ENCODE measurements around the gene FES. TPM values are rescaled to one million over a fixed set of nuclear protein-coding genes. Genes with fewer than 3 reads are reported as not detected.

The FES gene
- total and polyA plus RNA-seq, 9 donors = 2.2 to 37.2 (median 24.8) TPM

DNA sequence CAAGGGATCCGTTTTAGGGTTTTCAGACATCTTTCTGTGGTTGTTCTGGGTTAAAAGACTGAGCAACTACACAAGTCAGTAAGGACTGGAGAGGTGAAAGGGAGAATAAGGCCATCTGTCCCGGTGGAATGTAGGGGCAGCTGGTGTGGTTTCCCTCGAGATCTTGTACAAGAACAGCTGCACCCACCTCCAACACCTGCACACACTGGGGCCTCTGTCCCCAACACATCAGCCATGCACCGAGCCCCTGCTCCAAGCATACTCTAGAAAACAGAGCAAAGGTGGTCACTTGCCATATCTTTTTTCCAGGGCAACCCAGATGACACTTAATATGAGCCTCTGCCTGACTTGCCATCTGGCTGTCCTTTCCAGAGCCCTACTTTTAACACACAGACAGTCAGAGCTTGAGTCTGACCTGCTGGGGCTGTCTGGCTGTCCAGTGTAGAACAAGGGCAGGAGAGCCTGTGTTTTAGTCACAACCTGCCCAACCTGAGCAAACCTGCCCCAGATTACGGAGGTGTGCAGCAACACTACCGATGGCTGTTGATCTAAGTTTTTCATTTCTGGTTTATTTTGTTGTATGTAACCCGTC lies 31.0 kb downstream of the FES start:
- intact Hi-C loops (cut with DNase I) = no loop called here

DNA sequence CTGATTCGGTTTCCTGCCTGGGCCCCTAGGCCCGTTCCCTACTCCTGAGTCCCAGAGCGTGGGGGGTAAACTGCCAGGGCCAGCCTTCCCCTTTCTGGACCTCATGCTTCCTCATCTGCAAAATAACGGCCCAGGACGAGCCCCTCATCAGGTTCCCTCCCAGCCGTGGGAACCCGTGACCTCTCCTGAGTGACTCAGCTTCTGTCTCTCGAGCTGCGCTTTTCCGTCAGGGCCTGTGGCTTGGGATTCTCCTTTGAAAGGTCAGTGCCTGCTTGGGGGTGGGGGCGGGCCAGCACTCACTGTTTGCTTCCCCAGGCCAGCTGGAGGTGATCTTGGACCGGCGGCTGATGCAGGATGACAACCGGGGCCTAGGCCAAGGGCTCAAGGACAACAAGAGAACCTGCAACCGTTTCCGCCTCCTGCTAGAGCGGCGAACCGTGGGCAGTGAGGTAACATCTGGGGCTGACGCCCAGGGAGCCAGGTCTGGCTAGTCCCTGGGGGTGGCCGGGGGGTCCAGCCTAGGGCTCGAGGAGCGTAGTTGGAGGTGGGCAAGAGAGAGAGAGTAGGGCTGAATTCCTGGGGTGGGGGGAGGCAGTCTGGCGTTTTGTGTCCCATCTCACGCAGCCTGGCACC lies 31.6 kb downstream of the FES start:
- peak in 3 of 5 donors; percentile 35 to 55 (median 54) for DNase-seq
- intact Hi-C loops (cut with DNase I) = no loop called here
- Histone ChIP-seq H3K4me3 (no peak overlapping the region), H3K4me1 (ENCODE audit: insufficient read depth) (no peaks in the 10 kb centered on the region), H3K9me3 (no peaks in the 10 kb centered on the region), H3K27me3 (no peaks in the 10 kb centered on the region), H3K27ac (no peak overlapping the region), H3K36me3 (no peaks in the 10 kb centered on the region)
- TF ChIP-seq, protein P1, sequence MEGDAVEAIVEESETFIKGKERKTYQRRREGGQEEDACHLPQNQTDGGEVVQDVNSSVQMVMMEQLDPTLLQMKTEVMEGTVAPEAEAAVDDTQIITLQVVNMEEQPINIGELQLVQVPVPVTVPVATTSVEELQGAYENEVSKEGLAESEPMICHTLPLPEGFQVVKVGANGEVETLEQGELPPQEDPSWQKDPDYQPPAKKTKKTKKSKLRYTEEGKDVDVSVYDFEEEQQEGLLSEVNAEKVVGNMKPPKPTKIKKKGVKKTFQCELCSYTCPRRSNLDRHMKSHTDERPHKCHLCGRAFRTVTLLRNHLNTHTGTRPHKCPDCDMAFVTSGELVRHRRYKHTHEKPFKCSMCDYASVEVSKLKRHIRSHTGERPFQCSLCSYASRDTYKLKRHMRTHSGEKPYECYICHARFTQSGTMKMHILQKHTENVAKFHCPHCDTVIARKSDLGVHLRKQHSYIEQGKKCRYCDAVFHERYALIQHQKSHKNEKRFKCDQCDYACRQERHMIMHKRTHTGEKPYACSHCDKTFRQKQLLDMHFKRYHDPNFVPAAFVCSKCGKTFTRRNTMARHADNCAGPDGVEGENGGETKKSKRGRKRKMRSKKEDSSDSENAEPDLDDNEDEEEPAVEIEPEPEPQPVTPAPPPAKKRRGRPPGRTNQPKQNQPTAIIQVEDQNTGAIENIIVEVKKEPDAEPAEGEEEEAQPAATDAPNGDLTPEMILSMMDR (IDR thresholded peaks at IDR 0.05) = no peak
- TF ChIP-seq POLR2A (IDR thresholded peaks at IDR 0.05) = no peak
- no peak for TF ChIP-seq EP300 (IDR thresholded peaks at IDR 0.05)
- WGBS, 3 donors = 64 to 71% (median 65%) methylated on average over 25 of the region's 25 CpGs

More for the DNA sequence above, 31.0 kb downstream of the FES start:
- no peak overlapping the region for H3K4me3 ChIP-seq
- no peaks in the 10 kb centered on the region for H3K36me3 ChIP-seq
- no peaks in the 10 kb centered on the region for H3K9me3 ChIP-seq
- H3K27ac ChIP-seq = no peak overlapping the region
- TF ChIP-seq POLR2A (IDR thresholded peaks at IDR 0.05) (no peak), EP300 (IDR thresholded peaks at IDR 0.05) (no peak)
- TF ChIP-seq, protein P1 (IDR thresholded peaks at IDR 0.05) = no peak
- 76 to 79% (median 77%) methylated on average over 7 of the region's 7 CpGs for WGBS, 3 donors
- H3K27me3 ChIP-seq = no peaks in the 10 kb centered on the region
- no peak for DNase-seq
- no peaks in the 10 kb centered on the region for H3K4me1 ChIP-seq (ENCODE audit: insufficient read depth)

DNA sequence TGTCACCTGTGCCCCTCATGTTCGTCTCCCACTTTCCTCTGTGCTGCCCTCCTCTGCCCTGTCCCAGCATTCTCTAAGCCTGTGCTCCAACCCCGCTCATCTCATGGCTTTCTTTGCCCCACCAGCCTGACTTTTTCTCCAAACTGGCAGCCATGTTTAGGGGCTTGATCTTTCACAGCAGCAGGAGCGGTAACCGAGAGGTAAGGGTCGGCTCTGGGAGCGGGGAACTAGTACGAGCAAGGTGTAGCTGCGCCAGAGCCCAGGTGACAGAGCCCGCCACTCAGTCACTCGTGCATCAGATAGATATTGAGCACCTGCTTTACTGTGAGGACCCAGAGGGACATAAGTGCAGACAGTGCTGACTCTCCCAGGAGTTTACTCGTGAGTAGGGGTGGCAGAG lies 32.2 kb downstream of the FES start:
- H3K27ac ChIP-seq = no peak overlapping the region
- H3K27me3 ChIP-seq = no peaks in the 10 kb centered on the region
- no peak for DNase-seq
- no peaks in the 10 kb centered on the region for H3K36me3 ChIP-seq
- intact Hi-C loops (cut with DNase I) = no loop called here
- H3K9me3 ChIP-seq = no peaks in the 10 kb centered on the region
- no peaks in the 10 kb centered on the region for H3K4me1 ChIP-seq (ENCODE audit: insufficient read depth)
- WGBS, 3 donors = 90 to 93% (median 90%) methylated on average over 11 of the region's 11 CpGs
- TF ChIP-seq EP300 (IDR thresholded peaks at IDR 0.05) (no peak), POLR2A (IDR thresholded peaks at IDR 0.05) (no peak)
- TF ChIP-seq, protein P1 (IDR thresholded peaks at IDR 0.05) = no peak
- no peak overlapping the region for H3K4me3 ChIP-seq

DNA sequence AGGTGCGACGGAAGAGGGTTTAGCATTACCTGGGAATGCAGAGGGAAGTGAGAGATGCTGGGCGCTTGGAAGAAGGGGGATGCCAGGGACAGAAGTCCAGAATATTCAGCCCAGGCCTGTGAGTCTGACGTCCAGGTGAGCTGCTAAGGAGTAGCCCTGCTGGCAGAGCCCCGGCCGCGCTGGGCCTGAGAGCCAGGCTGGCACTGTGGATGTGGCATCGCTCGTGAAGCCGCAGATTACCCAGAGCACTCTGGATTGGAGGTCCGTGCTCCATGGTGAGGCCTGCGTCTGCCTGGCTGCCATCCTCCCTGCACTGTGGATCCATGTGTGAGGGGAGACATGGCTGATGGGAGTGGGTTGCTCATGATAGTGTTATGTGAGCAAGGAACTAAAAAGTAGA lies 33.3 kb downstream of the FES start:
- no peak for DNase-seq
- H3K36me3 ChIP-seq = no peaks in the 10 kb centered on the region
- H3K4me3 ChIP-seq = no peak overlapping the region
- no peak for TF ChIP-seq EP300 (IDR thresholded peaks at IDR 0.05)
- TF ChIP-seq, protein P1 (IDR thresholded peaks at IDR 0.05) = no peak
- no peak for TF ChIP-seq POLR2A (IDR thresholded peaks at IDR 0.05)
- 93 to 94% (median 93%) methylated on average over 12 of the region's 12 CpGs for WGBS, 3 donors
- intact Hi-C loops (cut with DNase I) = no loop called here
- H3K4me1 ChIP-seq (ENCODE audit: insufficient read depth) = no peaks in the 10 kb centered on the region
- no peak overlapping the region for H3K27ac ChIP-seq
- no peaks in the 10 kb centered on the region for H3K27me3 ChIP-seq
- no peaks in the 10 kb centered on the region for H3K9me3 ChIP-seq
